ENCODE measurements around the gene BEX5. TPM values are rescaled to one million over a fixed set of nuclear protein-coding genes. Genes with fewer than 3 reads are reported as not detected.
"Not testable (repeated sequence)": the region's sequence is repeated elsewhere in the genome, so short reads cannot be mapped to it uniquely, and the experiment has no call there.

Gene BEX5
- total and polyA plus RNA-seq, 2 donors (not counting 1 experiment from before 2014, with no cell fraction given) = 0.91 to 1.2 TPM

DNA sequence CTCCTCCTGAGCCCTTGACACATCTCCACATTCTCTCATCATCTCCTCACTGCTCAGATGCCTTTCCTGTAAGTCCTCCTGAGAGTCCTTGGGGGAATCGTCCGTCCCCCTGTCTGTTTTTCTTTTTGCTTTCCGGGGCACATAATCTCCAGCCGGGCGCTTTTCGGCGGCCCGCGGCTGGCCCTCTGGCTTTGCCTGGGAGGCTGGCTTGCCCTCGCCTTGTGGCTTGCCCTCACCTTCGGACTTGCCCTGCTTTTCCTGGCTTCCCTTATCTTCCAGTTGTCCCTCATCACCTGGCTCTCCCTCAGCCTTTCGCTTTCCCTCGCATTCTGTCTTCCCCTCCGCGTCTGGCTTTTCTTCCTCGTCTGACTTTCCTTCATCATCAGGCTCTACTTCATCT is 14.9 kb downstream of the BEX5 start:
- H2AFZ ChIP-seq (ENCODE audit: insufficient read depth, low read depth, low read length, poor library complexity, severe bottlenecking); CTCF ChIA-PET; H3K4me3 Mint-ChIP-seq; H3K36me3 ChIP-seq (replicated peaks in 1 of 2; ENCODE audit: control extremely low read depth in 1 of 2, control insufficient read depth in 1 of 2, extremely low read depth in 1 of 2, insufficient read depth in 2 of 2, low read length in 1 of 2); POLR2A ChIA-PET; H3K27ac Mint-ChIP-seq; H3K4me1 Mint-ChIP-seq; H3K4me1 ChIP-seq (ENCODE audit: control insufficient read depth in 2 of 2, insufficient read depth in 2 of 2, low read length in 2 of 2); H4K20me1 ChIP-seq (ENCODE audit: control insufficient read depth, insufficient read depth, low read length, poor library complexity, severe bottlenecking); ATAC-seq (ENCODE audit: low read depth); H3K9ac ChIP-seq (ENCODE audit: low read length); H3K4me3 ChIP-seq (ENCODE audit: control extremely low read depth in 1 of 5, extremely low read depth in 1 of 5, insufficient read depth in 1 of 5, low read depth in 2 of 5, low read length in 4 of 5); H3K4me2 ChIP-seq (replicated peaks; ENCODE audit: low read depth, low read length, poor library complexity, severe bottlenecking); H3K9me3 Mint-ChIP-seq (ENCODE audit: insufficient read depth); H3K79me2 ChIP-seq (ENCODE audit: control insufficient read depth, insufficient read depth, low read length); H3K27me3 ChIP-seq (replicated peaks in 1 of 4; ENCODE audit: control extremely low read depth in 1 of 4, control insufficient read depth in 3 of 4, insufficient read depth in 4 of 4, low read length in 3 of 4); H3K9me3 ChIP-seq (ENCODE audit: control extremely low read depth in 1 of 3, control insufficient read depth in 2 of 3, insufficient read depth in 1 of 3, low read length in 2 of 3); intact Hi-C loops (cut with micrococcal nuclease); DNase-seq; H3K27ac ChIP-seq (ENCODE audit: low read length in 2 of 2): not testable (repeated sequence)
- WGBS (ENCODE audit: insufficient coverage) = no CpG with 5 or more reads among the region's 16 CpGs
- peaks cover 20% of the 10 kb centered on the region for H3K27me3 Mint-ChIP-seq

- no peak for ATAC-seq (ENCODE audit: low read depth)
Measured at GRCh38 chrX:102138064-102138463, 17.7 kb downstream of the BEX5 start.

More at GRCh38 chrX:102138064-102138463, 17.7 kb downstream of the BEX5 start:
- no peak for TF ChIP-seq EZH2 (IDR thresholded peaks at IDR 0.05; ENCODE audit: borderline replicate concordance, insufficient read depth, low read depth, low read length, poor library complexity, severe bottlenecking)
- TF ChIP-seq, protein P1, sequence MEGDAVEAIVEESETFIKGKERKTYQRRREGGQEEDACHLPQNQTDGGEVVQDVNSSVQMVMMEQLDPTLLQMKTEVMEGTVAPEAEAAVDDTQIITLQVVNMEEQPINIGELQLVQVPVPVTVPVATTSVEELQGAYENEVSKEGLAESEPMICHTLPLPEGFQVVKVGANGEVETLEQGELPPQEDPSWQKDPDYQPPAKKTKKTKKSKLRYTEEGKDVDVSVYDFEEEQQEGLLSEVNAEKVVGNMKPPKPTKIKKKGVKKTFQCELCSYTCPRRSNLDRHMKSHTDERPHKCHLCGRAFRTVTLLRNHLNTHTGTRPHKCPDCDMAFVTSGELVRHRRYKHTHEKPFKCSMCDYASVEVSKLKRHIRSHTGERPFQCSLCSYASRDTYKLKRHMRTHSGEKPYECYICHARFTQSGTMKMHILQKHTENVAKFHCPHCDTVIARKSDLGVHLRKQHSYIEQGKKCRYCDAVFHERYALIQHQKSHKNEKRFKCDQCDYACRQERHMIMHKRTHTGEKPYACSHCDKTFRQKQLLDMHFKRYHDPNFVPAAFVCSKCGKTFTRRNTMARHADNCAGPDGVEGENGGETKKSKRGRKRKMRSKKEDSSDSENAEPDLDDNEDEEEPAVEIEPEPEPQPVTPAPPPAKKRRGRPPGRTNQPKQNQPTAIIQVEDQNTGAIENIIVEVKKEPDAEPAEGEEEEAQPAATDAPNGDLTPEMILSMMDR (IDR thresholded peaks at IDR 0.05) = no peak
- H3K9me3 ChIP-seq (ENCODE audit: control extremely low read depth in 1 of 3, control insufficient read depth in 2 of 3, insufficient read depth in 1 of 3, low read length in 2 of 3) = no peaks in the 10 kb centered on the region
- WGBS (ENCODE audit: insufficient coverage) = no CpG with 5 or more reads among the region's 4 CpGs
- intact Hi-C loops (cut with micrococcal nuclease) = no loop called here
- H2AFZ ChIP-seq (ENCODE audit: insufficient read depth, low read depth, low read length, poor library complexity, severe bottlenecking) = no peak overlapping the region
- no peak overlapping the region for H3K4me3 ChIP-seq (ENCODE audit: control extremely low read depth in 1 of 5, extremely low read depth in 1 of 5, insufficient read depth in 1 of 5, low read depth in 2 of 5, low read length in 4 of 5)
- Mint-ChIP-seq H3K4me3 (no peak overlapping the region), H3K27me3 (peaks cover 6% of the 10 kb centered on the region), H3K9me3 (ENCODE audit: insufficient read depth) (no peaks in the 10 kb centered on the region), H3K27ac (no peak overlapping the region), H3K4me1 (no peaks in the 10 kb centered on the region)
- H4K20me1 ChIP-seq (ENCODE audit: control insufficient read depth, insufficient read depth, low read length, poor library complexity, severe bottlenecking) = no peaks in the 10 kb centered on the region
- H3K27ac ChIP-seq (ENCODE audit: low read length in 2 of 2) = no peak overlapping the region
- ChIA-PET CTCF (no interaction called here), POLR2A (no interaction called here)
- no peak overlapping the region for H3K4me2 ChIP-seq (replicated peaks; ENCODE audit: low read depth, low read length, poor library complexity, severe bottlenecking)
- H3K9ac ChIP-seq (ENCODE audit: low read length) = no peak overlapping the region
- H3K79me2 ChIP-seq (ENCODE audit: control insufficient read depth, insufficient read depth, low read length) = no peaks in the 10 kb centered on the region
- H3K4me1 ChIP-seq (ENCODE audit: control insufficient read depth in 2 of 2, insufficient read depth in 2 of 2, low read length in 2 of 2) = no peaks in the 10 kb centered on the region
- no peaks in the 10 kb centered on the region for H3K36me3 ChIP-seq (replicated peaks in 1 of 2; ENCODE audit: control extremely low read depth in 1 of 2, control insufficient read depth in 1 of 2, extremely low read depth in 1 of 2, insufficient read depth in 2 of 2, low read length in 1 of 2)
- H3K27me3 ChIP-seq (replicated peaks in 1 of 4; ENCODE audit: control extremely low read depth in 1 of 4, control insufficient read depth in 3 of 4, insufficient read depth in 4 of 4, low read length in 3 of 4) = no peaks in the 10 kb centered on the region
- DNase-seq = no peak

All from B cell (primary cell).